ENCODE data around the gene PLAAT2.
"Not testable (repeated sequence)": the region's sequence is repeated elsewhere in the genome, so short reads cannot be mapped to it uniquely, and the experiment has no call there.

Gene PLAAT2

GRCh38 chr11:63563201-63564055 lies at the start of gene PLAAT2:
PLAAT2 (minus strand) TSS chr11:63563379; CDS start chr11:63563324, 55 bp downstream.
- Histone ChIP-seq H3K4me3 (no peak within 1 kb of the TSS), H3K27ac (no peak within 1 kb of the TSS)

GRCh38 chr11:63612181-63612580 lies 49.0 kb upstream of the PLAAT2 start:
- Histone ChIP-seq H3K4me3 (no peak overlapping the region), H3K27ac (peak overlapping the region in 1 of 21 experiments; percentile 23)

GRCh38 chr11:63611395-63611747 lies 48.2 kb upstream of the PLAAT2 start:
- H3K4me3 ChIP-seq, result no peak overlapping the region
- H3K27ac ChIP-seq, result peak overlapping the region in 1 of 21 experiments; percentile 23

GRCh38 chr11:63610604-63611394 lies 47.6 kb upstream of the PLAAT2 start:
- no peak overlapping the region for H3K4me3 ChIP-seq
- peak overlapping the region in 4 of 21 experiments; percentile 2 to 51 (median 16) for H3K27ac ChIP-seq

- no peak overlapping the region for H3K4me3 ChIP-seq
These were observed 46.9 kb upstream of the PLAAT2 start for GRCh38 chr11:63609971-63610580.

GRCh38 chr11:63609536-63609935 lies 46.4 kb upstream of the PLAAT2 start:
- peak overlapping the region in 5 of 21 experiments; percentile 2 to 71 (median 15) for H3K27ac ChIP-seq
- no peak overlapping the region for H3K4me3 ChIP-seq

More at GRCh38 chr11:63609971-63610580, 46.9 kb upstream of the PLAAT2 start:
- peak overlapping the region in 6 of 21 experiments; percentile 1 to 56 (median 12) for H3K27ac ChIP-seq

GRCh38 chr11:63608353-63609345 lies 45.5 kb upstream of the PLAAT2 start:
- Histone ChIP-seq H3K27ac (peak overlapping the region in 3 of 21 experiments; percentile 8 to 71 (median 56)), H3K4me3 (no peak overlapping the region)

- peak overlapping the region in 1 of 21 experiments; percentile 17 for H3K27ac ChIP-seq
These were observed 40.0 kb upstream of the PLAAT2 start for GRCh38 chr11:63603180-63603518.

GRCh38 chr11:63602290-63603179 lies 39.4 kb upstream of the PLAAT2 start:
- H3K4me3 ChIP-seq, H3K27ac ChIP-seq: not testable (repeated sequence)

More at GRCh38 chr11:63603180-63603518, 40.0 kb upstream of the PLAAT2 start:
- no peak overlapping the region for H3K4me3 ChIP-seq

- H3K4me3 ChIP-seq, result no peak overlapping the region
- no peak overlapping the region for H3K27ac ChIP-seq
These were observed 36.3 kb upstream of the PLAAT2 start for GRCh38 chr11:63599211-63600122.

GRCh38 chr11:63598556-63598955 lies 35.4 kb upstream of the PLAAT2 start:
- Histone ChIP-seq H3K4me3 (no peak overlapping the region), H3K27ac (no peak overlapping the region)

GRCh38 chr11:63595296-63595695 lies 32.1 kb upstream of the PLAAT2 start:
- H3K27ac ChIP-seq, result no peak overlapping the region
- H3K4me3 ChIP-seq, result no peak overlapping the region

- Histone ChIP-seq H3K27ac (no peak overlapping the region), H3K4me3 (no peak overlapping the region)
These were observed 29.8 kb upstream of the PLAAT2 start for GRCh38 chr11:63592975-63593395.

- Histone ChIP-seq H3K4me3 (no peak overlapping the region), H3K27ac (no peak overlapping the region)
These were observed 27.0 kb upstream of the PLAAT2 start for GRCh38 chr11:63590024-63590788.

- no peak overlapping the region for H3K4me3 ChIP-seq
- no peak overlapping the region for H3K27ac ChIP-seq
These were observed 25.8 kb upstream of the PLAAT2 start for GRCh38 chr11:63589000-63589399.

GRCh38 chr11:63586451-63587166 lies 23.4 kb upstream of the PLAAT2 start:
- Histone ChIP-seq H3K27ac (no peak overlapping the region), H3K4me3 (no peak overlapping the region)
